ENCODE measurements around the gene ALDH4A1.

DNA sequence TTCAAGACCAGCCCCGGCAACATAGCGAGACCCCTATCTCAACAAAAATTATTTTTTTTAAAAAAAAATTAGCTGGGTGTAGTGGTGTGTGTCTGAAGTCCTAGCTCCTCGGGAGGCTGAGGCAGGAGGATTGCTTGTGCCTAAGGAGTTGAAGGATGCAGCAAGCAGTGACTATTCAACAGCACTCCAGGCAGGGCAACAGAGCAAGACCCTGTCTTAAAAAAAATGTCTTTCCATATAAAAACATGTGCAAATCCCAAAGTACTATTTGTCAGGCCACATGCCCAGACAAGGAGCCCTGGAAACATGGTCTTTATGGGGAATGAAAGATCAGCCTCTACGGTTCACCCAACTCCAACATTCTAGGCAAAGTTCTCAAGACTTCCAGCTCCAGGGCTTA lies 40.8 kb upstream of the ALDH4A1 start:
- no peak for TF ChIP-seq EZH2 (IDR thresholded peaks at IDR 0.05; ENCODE audit: borderline replicate concordance, low read depth, low read length, poor library complexity, severe bottlenecking)
- TF ChIP-seq, protein P1, sequence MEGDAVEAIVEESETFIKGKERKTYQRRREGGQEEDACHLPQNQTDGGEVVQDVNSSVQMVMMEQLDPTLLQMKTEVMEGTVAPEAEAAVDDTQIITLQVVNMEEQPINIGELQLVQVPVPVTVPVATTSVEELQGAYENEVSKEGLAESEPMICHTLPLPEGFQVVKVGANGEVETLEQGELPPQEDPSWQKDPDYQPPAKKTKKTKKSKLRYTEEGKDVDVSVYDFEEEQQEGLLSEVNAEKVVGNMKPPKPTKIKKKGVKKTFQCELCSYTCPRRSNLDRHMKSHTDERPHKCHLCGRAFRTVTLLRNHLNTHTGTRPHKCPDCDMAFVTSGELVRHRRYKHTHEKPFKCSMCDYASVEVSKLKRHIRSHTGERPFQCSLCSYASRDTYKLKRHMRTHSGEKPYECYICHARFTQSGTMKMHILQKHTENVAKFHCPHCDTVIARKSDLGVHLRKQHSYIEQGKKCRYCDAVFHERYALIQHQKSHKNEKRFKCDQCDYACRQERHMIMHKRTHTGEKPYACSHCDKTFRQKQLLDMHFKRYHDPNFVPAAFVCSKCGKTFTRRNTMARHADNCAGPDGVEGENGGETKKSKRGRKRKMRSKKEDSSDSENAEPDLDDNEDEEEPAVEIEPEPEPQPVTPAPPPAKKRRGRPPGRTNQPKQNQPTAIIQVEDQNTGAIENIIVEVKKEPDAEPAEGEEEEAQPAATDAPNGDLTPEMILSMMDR (conservative IDR thresholded peaks at IDR 0.05; ENCODE audit: low read depth, low read length): no peak
